Smooth muscle cell (in vitro differentiated cells): ENCODE data around the gene HNRNPUL2. TPM values are rescaled to one million over a fixed set of nuclear protein-coding genes. Genes with fewer than 3 reads are reported as not detected.

ENCODE experiments used
- DNase-seq: peaks from one replicate; lab custom pipeline; 2025; ENCODE audit not compliant: unreplicated experiment; lab: John Stamatoyannopoulos, UW
- H2AFZ ChIP-seq: fragments of 200-600 bp; sonication (generic); 2 replicates; pipeline ENCODE4 v1.6.0; 2016; ENCODE audit warnings: antibody characterized with exemption, low read depth, mild to moderate bottlenecking
- H3F3A ChIP-seq: fragments of 200-600 bp; sonication (generic); 2 replicates; pipeline ENCODE4 v1.6.0; 2017; ENCODE audit warnings: antibody characterized with exemption, low read depth
- H3K27ac ChIP-seq: fragments of 200-600 bp; sonication (generic); 2 replicates; pipeline ENCODE4 v1.5.1; 2016; ENCODE audit warnings: low read depth, mild to moderate bottlenecking
- H3K27me3 ChIP-seq: fragments of 200-600 bp; sonication (generic); 2 replicates; pipeline ENCODE4 v1.6.1; 2016; ENCODE audit warnings: low read depth, mild to moderate bottlenecking
- H3K36me3 ChIP-seq: fragments of 200-600 bp; sonication (generic); 2 replicates; pipeline ENCODE4 v1.5.1; 2016; ENCODE audit warnings: low read depth
- H3K4me1 ChIP-seq: fragments of 200-600 bp; sonication (generic); 2 replicates; pipeline ENCODE4 v1.5.1; 2016; ENCODE audit warnings: low read depth
- H3K4me2 ChIP-seq: fragments of 200-600 bp; sonication (generic); 2 replicates; pipeline ENCODE4 v1.6.0; 2016; ENCODE audit warnings: mild to moderate bottlenecking
- H3K4me3 ChIP-seq: fragments of 200-600 bp; sonication (generic); 2 replicates; pipeline ENCODE4 v1.5.1; 2016; ENCODE audit warnings: mild to moderate bottlenecking
- H3K79me2 ChIP-seq: fragments of 200-600 bp; sonication (generic); 2 replicates; pipeline ENCODE4 v1.6.0; 2016; ENCODE audit warnings: low read depth, mild to moderate bottlenecking
- H3K9ac ChIP-seq: fragments of 200-600 bp; sonication (generic); 2 replicates; pipeline ENCODE4 v1.6.0; 2016; ENCODE audit warnings: low read depth
- H3K9me3 ChIP-seq: fragments of 200-600 bp; sonication (generic); replicated peaks from 2 replicates; pipeline ENCODE4 v1.5.1; 2016; ENCODE audit warnings: low read depth
- H4K20me1 ChIP-seq: fragments of 200-600 bp; sonication (generic); 2 replicates; pipeline ENCODE4 v1.6.0; 2016; ENCODE audit warnings: low read depth
- CTCF ChIP-seq: fragments of 200-600 bp; sonication (generic); IDR thresholded peaks from 2 replicates; pipeline ENCODE4 v1.5.1; 2017; ENCODE audit warnings: borderline replicate concordance, mild to moderate bottlenecking, antibody characterized with exemption; ENCODE audit not compliant: insufficient read depth, poor library complexity, severe bottlenecking
- WGBS: methylation state at CpG from one replicate; pipeline ENCODE4 v1.1.7; 2016; ENCODE audit warnings: low lambda C conversion rate; 5-methylcytosine and 5-hydroxymethylcytosine counted together
- polyA plus RNA-seq: library from polyadenylated mRNA; unstranded; fragments of >200 nt; fragmentation: Nextera tagmentation; extraction: Ambion mirVana; gene quantifications from 2 replicates; pipeline ENCODE4 v1.2.1, GENCODE V29; 2016
- total RNA-seq: library from RNA; depleted of rRNA; stranded (reverse); fragments of >200 nt; gene quantifications from 2 replicates; pipeline ENCODE4 v1.2.3, GENCODE V29; 2014

HNRNPUL2 gene
- total and polyA plus RNA-seq, 2 experiments from 2014 or later = 3.6 to 19.4 TPM

- peaks cover 88% of the 10 kb centered on the region for H3K79me2 ChIP-seq
- H3K36me3 ChIP-seq = peaks cover 31% of the 10 kb centered on the region
- DNase-seq = no peak
- peaks cover 53% of the 10 kb centered on the region for H4K20me1 ChIP-seq
- H3F3A ChIP-seq = peaks cover 24% of the 10 kb centered on the region
- H3K4me1 ChIP-seq = peaks cover 16% of the 10 kb centered on the region
- no peak overlapping the region for H3K4me2 ChIP-seq
- H3K9me3 ChIP-seq = no peaks in the 10 kb centered on the region
- no peaks in the 10 kb centered on the region for H3K27me3 ChIP-seq
- 80% methylated on average over 7 of the region's 7 CpGs for WGBS
- H3K9ac ChIP-seq = no peak overlapping the region
- no peak for TF ChIP-seq CTCF
- H2AFZ ChIP-seq = no peak overlapping the region
- no peak overlapping the region for H3K4me3 ChIP-seq
- H3K27ac ChIP-seq = no peak overlapping the region
Measured at GRCh38 chr11:62721994-62722393, 5.3 kb downstream of the HNRNPUL2 start.

GRCh38 chr11:62719302-62719978 is 7.8 kb downstream of the HNRNPUL2 start:
- Histone ChIP-seq H2AFZ (no peak overlapping the region), H3K79me2 (peaks cover 76% of the 10 kb centered on the region), H3K4me1 (peaks cover 5% of the 10 kb centered on the region), H3K4me3 (no peak overlapping the region), H3K27ac (no peak overlapping the region), H3K9me3 (no peaks in the 10 kb centered on the region), H3K9ac (no peak overlapping the region), H3K27me3 (no peaks in the 10 kb centered on the region), H3F3A (peaks cover 35% of the 10 kb centered on the region), H4K20me1 (peaks cover 31% of the 10 kb centered on the region), H3K4me2 (no peak overlapping the region), H3K36me3 (peaks cover 31% of the 10 kb centered on the region)
- DNase-seq = no peak
- WGBS = 96% methylated on average over 2 of the region's 2 CpGs
- TF ChIP-seq CTCF = no peak

- Histone ChIP-seq H3K4me2 (no peak overlapping the region), H3K27me3 (no peaks in the 10 kb centered on the region), H4K20me1 (peaks cover 6% of the 10 kb centered on the region), H3K9me3 (no peaks in the 10 kb centered on the region), H3K9ac (no peak overlapping the region), H3F3A (peaks cover 44% of the 10 kb centered on the region), H3K4me3 (no peak overlapping the region), H3K36me3 (peaks cover 19% of the 10 kb centered on the region), H3K27ac (no peak overlapping the region), H3K79me2 (peaks cover 50% of the 10 kb centered on the region), H2AFZ (no peak overlapping the region), H3K4me1 (no peaks in the 10 kb centered on the region)
- no peak for TF ChIP-seq CTCF
- 96% methylated on average over 11 of the region's 11 CpGs for WGBS
- no peak for DNase-seq
Measured at GRCh38 chr11:62716816-62717215, 10.4 kb downstream of the HNRNPUL2 start.

- H3K4me1 ChIP-seq = no peaks in the 10 kb centered on the region
- H4K20me1 ChIP-seq = peaks cover under 1% of the 10 kb centered on the region
- H3K9me3 ChIP-seq = no peaks in the 10 kb centered on the region
- H3K9ac ChIP-seq = no peak overlapping the region
- peaks cover 44% of the 10 kb centered on the region for H3K79me2 ChIP-seq
- H3K4me3 ChIP-seq = no peak overlapping the region
- H3K4me2 ChIP-seq = no peak overlapping the region
- peaks cover 15% of the 10 kb centered on the region for H3K36me3 ChIP-seq
- no peak for DNase-seq
- no peak for TF ChIP-seq CTCF
- H3K27me3 ChIP-seq = no peaks in the 10 kb centered on the region
- peaks cover 44% of the 10 kb centered on the region for H3F3A ChIP-seq
- no peak overlapping the region for H2AFZ ChIP-seq
- no peak overlapping the region for H3K27ac ChIP-seq
- WGBS = 94% methylated on average over 5 of the region's 5 CpGs
Measured at GRCh38 chr11:62716206-62716605, 11.1 kb downstream of the HNRNPUL2 start.
